COR-L47 (cell line): ENCODE results near the gene PRICKLE2.

Source experiments
- DNase-seq: peaks from one replicate; lab custom pipeline; 2025; lab: John Stamatoyannopoulos, UW

PRICKLE2 gene

GRCh38 chr3:64190517-64191515 lies 34.5 kb downstream of the PRICKLE2 start:
- DNase-seq, result no peak

GRCh38 chr3:64188810-64189560 lies 36.3 kb downstream of the PRICKLE2 start:
- DNase-seq, result no peak

DNA sequence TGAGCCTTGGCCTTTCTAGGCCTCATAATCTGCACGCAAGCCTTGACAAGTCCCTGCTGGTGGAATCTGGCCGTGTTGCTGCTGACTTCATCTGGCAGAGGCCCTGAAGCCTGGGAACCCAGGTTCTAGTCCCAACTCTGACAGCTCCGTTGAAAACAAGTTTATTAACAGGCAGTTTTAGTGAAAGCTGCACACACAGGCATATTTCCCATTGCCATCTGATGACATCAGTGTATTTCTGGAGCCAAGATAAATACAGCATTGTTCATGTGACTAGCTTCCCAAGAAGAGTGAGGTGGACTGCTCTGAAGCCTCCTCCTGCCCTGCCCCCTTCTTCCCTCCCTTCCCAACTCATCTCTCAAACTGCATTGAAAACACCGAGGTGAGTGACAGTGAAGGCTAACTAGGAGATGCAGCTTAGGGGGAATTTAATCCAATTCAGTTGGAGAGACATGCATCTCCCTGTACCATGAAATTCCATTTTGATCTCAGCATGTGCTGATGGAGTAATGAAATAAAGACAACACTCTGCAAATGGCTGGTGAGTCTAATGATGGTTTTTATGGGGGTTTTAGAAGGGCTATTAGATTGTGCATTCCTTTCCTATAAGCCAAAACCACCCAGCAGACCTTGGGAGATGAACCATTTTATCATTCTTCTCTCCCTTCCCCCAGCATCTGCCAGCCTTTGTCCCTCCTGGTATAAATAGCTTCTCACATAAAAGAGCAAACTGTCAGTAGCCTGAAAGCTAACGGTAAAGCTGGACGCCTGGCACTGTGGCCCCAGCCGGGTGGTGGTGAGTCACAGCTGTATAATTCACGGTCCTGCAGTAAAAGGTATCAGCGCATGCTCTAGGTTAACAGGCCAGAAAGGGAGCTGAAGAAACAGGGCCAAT lies 38.0 kb downstream of the PRICKLE2 start:
- DNase-seq, result no peak

GRCh38 chr3:64186667-64187064 lies 38.6 kb downstream of the PRICKLE2 start:
- no peak for DNase-seq

- DNase-seq, result no peak
Observed at GRCh38 chr3:64185436-64185835, 39.8 kb downstream of the PRICKLE2 start.

- no peak for DNase-seq
Observed at GRCh38 chr3:64184621-64185020, 40.6 kb downstream of the PRICKLE2 start.

DNA sequence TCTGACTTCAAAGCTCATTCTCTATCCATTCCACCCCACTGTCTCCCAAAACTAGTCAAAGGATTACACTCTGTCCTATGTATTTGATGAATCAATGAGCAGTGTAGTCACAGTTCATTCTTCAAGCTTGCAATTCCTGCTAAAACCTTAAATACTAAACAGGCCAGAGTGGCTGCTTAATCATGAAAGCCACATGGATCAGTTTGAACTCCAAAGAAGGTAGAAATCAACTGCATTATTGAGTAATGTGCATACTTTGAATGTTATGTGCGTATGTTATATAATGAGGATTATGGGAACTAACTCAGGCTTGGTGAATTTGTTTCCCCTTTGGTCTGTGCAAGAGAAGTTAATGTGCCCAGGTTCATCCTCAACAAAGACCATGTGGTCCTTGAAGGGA lies 45.4 kb downstream of the PRICKLE2 start:
- no peak for DNase-seq

DNA sequence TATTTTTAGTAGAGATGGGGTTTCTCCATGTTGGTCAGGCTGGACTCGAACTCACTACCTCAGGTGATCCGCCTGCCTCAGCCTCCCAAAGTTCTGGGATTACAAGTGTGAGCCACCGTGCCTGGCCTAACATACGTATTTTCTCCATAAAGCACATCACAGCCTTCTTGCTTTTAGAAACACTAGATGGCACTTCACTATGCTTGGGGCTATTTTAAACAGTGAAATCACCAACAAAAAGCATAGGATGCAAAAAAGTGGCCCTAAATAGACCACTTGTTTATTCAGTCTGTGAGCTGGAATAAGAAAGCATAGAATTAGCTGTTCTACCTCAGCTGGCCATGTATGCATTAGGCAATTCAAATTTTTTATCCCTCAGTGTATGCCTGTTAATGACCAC lies 46.0 kb downstream of the PRICKLE2 start:
- DNase-seq, result no peak

- DNase-seq, result no peak
Observed at GRCh38 chr3:64178419-64178818, 46.8 kb downstream of the PRICKLE2 start.

DNA sequence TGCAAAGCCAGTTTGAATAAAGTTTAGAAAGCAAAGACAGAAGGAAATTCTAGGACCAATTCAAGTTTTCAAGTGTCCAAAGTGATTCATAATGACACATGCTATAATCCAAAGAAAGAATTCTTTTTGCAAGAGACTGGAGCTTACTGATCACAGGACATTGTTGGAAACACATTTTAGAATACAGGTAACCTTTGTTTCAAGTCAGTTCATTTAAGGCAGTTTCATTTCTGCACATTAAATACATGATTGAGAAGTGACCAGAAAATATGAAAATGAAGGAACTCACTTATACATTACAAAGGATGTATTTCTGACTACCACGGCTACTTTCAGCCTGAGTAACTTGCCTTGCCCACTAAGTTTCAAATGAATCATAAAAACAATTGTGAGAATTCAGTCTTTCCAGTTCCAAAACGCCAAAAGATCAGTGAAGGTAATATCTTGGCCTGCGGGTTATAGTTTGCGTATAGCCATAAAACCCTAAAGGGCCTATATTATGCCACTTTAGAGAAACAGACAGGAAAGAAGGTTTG lies 48.7 kb downstream of the PRICKLE2 start:
- no peak for DNase-seq

- no peak for DNase-seq
Observed at GRCh38 chr3:64174328-64174727, 50.9 kb downstream of the PRICKLE2 start.

- DNase-seq, result no peak
Observed at GRCh38 chr3:64173563-64173962, 51.7 kb downstream of the PRICKLE2 start.

GRCh38 chr3:64170270-64170669 lies 55.0 kb downstream of the PRICKLE2 start:
- DNase-seq, result no peak

GRCh38 chr3:64167868-64168267 lies 57.4 kb downstream of the PRICKLE2 start:
- no peak for DNase-seq

- no peak for DNase-seq
Observed at GRCh38 chr3:64167351-64167750, 57.9 kb downstream of the PRICKLE2 start.

DNA sequence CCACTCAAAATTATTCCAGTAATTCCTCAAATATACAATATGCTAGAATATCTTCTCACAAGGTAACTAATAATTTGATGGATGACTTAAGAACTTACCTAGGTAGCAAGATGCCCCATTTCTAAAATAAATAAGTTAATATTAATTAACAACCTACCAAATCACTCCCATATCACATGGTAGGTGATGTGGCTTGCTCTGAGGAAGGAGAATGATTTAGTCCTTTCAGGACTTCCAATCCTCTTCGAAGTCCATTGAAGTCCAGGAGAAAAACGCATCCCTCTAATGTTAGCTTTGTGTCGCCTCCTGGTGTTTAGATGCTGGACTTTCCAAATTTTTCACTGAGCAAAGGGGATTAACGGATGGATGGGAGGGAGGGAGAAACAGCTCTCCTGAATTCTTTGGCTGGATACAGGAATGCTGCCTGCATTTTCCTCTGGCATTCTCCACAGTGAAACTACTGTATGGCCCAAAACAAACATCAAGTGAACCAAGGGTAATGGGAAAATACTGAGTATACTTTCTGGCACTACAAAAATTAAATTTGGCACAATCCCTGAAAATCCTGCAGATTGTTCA lies 58.6 kb downstream of the PRICKLE2 start:
- DNase-seq, result no peak

DNA sequence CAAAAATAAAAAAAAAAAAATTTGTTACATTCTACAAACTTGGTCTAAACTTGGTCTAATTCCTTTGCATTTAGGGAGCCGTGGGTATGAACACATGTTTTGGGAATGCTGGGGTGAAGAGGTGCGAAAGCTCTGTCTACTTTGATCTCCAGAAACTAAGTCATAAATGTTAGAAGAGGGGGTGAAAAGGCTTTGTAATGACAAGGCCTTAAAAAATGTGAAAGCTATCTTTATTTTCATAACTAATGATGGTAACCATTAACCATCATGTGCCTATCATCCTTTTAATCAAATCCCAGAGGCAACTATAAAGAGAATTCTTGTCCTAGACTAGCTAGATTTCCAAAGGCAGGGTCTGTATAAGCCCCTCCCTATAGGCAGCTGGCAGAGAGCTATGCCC lies 60.9 kb downstream of the PRICKLE2 start:
- DNase-seq, result no peak

- DNase-seq, result no peak
Observed at GRCh38 chr3:64163755-64164148, 61.5 kb downstream of the PRICKLE2 start.

GRCh38 chr3:64163019-64163754 lies 62.1 kb downstream of the PRICKLE2 start:
- no peak for DNase-seq

DNA sequence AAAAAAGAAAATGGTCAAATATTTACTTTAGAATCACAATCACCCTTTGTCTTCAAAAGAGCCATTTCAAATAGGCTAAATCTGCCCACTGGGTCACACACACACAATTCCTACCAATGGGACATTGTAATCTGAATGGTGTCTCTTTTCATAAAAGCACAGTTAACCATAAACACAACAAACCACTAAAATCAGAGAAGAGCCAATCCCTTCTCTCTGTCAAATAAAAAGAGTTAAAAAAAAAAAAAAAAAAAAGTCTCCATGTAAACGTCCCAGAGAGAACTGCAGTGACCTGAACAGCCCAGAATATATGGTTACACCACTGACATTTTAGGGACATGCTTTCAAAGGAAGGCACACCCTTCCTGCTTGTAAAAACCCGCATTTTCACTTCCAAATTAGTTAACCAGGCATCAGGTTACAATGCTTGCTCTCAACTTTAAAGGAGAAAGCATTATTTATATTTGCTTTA lies 63.7 kb downstream of the PRICKLE2 start:
- no peak for DNase-seq
